ENCODE data around the gene MANF. TPM values are rescaled to one million over a fixed set of nuclear protein-coding genes. Genes with fewer than 3 reads are reported as not detected.

The MANF gene
- total RNA-seq, 1 donor, result 11.2 TPM

DNA sequence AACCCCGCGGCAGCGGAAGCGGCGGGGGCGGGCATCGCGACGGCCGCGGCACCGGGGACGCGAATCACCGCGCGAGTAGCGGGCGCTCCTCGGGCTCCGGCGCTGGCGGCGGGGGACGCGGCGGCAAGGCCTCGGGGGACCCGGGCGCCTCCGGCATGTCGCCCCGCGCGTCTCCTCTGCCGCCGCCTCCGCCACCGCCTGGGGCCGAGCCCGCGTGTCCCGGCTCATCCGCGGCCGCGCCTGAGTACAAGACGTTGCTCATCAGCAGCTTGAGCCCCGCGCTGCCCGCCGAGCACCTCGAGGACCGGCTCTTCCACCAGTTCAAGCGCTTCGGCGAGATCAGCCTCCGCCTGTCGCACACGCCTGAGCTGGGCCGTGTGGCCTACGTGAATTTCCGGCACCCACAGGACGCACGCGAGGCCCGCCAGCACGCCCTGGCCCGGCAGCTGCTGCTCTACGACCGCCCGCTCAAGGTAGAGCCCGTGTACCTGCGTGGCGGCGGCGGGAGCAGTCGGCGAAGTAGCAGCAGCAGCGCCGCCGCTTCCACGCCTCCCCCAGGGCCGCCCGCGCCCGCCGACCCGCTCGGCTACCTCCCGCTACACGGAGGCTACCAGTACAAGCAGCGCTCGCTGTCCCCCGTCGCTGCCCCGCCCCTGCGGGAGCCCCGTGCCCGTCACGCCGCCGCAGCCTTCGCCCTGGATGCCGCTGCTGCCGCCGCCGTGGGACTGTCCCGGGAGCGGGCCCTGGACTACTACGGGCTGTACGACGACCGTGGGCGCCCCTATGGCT lies 6.7 kb downstream of the MANF start:
- H3K9me3 ChIP-seq (ENCODE audit: low read depth, low read length), result no peaks in the 10 kb centered on the region
- peak overlapping the region; percentile 53 for H3K4me3 ChIP-seq (ENCODE audit: low read length)
- peaks cover 75% of the 10 kb centered on the region for H3K4me1 ChIP-seq (ENCODE audit: insufficient read depth, low read length)
- H3K27me3 ChIP-seq (ENCODE audit: insufficient read depth, low read length), result no peaks in the 10 kb centered on the region

DNA sequence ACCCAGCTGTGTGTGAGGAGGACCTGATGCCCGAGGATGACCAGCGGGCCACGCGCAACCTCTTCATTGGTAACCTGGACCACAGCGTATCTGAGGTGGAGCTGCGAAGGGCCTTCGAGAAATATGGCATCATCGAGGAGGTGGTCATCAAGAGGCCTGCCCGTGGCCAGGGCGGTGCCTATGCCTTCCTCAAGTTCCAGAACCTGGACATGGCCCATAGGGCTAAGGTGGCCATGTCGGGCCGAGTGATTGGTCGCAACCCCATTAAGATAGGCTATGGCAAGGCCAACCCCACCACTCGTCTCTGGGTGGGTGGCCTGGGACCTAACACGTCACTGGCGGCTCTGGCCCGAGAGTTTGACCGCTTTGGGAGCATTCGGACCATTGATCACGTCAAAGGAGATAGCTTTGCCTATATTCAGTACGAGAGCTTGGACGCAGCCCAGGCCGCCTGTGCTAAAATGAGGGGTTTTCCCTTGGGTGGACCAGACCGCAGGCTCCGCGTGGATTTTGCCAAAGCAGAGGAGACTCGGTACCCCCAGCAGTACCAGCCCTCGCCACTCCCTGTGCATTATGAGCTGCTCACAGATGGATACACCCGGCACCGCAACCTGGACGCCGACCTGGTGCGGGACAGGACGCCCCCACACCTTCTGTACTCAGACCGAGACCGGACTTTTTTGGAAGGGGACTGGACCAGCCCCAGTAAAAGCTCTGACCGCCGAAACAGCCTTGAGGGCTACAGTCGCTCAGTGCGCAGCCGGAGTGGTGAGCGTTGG lies 7.5 kb downstream of the MANF start:
- peaks cover 67% of the 10 kb centered on the region for H3K4me1 ChIP-seq (ENCODE audit: insufficient read depth, low read length)
- no peak overlapping the region for H3K4me3 ChIP-seq (ENCODE audit: low read length)
- H3K27me3 ChIP-seq (ENCODE audit: insufficient read depth, low read length), result no peaks in the 10 kb centered on the region
- H3K9me3 ChIP-seq (ENCODE audit: low read depth, low read length), result no peaks in the 10 kb centered on the region

DNA sequence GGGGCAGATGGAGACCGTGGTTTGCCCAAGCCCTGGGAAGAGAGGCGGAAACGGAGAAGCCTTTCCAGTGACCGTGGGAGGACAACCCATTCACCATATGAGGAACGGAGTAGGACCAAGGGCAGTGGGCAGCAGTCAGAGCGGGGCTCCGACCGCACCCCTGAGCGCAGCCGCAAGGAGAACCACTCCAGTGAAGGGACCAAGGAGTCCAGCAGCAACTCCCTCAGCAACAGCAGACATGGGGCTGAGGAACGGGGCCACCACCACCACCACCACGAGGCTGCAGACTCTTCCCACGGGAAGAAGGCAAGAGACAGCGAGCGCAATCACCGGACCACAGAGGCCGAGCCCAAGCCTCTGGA lies 8.0 kb downstream of the MANF start:
- no peak overlapping the region for H3K4me3 ChIP-seq (ENCODE audit: low read length)
- H3K27me3 ChIP-seq (ENCODE audit: insufficient read depth, low read length), result no peaks in the 10 kb centered on the region
- no peaks in the 10 kb centered on the region for H3K9me3 ChIP-seq (ENCODE audit: low read depth, low read length)
- H3K4me1 ChIP-seq (ENCODE audit: insufficient read depth, low read length), result peaks cover 62% of the 10 kb centered on the region

DNA sequence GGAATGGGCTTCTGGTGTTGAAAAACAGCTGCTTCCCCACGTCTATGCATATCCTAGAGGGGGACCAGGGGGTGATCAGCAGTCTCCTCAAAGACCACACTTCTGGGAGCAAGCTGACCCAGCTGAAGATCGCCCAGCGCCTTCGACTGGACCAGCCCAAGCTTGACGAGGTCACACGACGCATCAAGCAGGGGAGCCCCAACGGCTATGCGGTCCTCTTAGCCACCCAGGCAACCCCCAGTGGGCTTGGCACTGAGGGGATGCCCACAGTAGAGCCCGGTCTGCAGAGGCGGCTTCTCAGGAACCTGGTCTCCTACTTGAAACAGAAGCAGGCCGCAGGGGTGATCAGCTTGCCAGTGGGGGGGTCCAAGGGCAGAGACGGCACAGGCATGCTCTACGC lies 8.5 kb downstream of the MANF start:
- H3K4me1 ChIP-seq (ENCODE audit: insufficient read depth, low read length), result peaks cover 58% of the 10 kb centered on the region
- no peaks in the 10 kb centered on the region for H3K27me3 ChIP-seq (ENCODE audit: insufficient read depth, low read length)
- H3K4me3 ChIP-seq (ENCODE audit: low read length), result no peak overlapping the region
- no peaks in the 10 kb centered on the region for H3K9me3 ChIP-seq (ENCODE audit: low read depth, low read length)

DNA sequence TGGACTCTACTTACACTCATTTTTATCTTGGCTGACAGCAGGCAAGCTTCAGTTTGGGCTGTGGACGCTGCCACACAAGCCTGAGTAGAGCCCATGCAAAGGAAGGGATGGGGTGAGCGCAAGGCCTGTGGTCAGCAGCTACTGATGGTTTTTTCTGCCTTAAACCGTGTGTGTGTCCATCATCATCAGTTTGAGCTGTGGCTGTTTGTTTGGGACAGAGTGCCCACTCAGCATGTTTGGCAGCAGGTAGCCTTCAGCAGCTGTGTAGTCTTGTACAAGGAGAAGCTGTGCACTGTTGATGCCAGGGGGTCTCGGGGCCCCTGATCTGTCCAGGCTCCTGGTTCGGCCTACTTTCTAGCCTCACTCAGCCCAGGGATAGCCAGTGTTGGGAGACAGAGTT lies 9.4 kb downstream of the MANF start:
- Histone ChIP-seq H3K27me3 (ENCODE audit: insufficient read depth, low read length) (no peaks in the 10 kb centered on the region), H3K4me1 (ENCODE audit: insufficient read depth, low read length) (peaks cover 50% of the 10 kb centered on the region), H3K4me3 (ENCODE audit: low read length) (no peak overlapping the region), H3K9me3 (ENCODE audit: low read depth, low read length) (no peaks in the 10 kb centered on the region)

DNA sequence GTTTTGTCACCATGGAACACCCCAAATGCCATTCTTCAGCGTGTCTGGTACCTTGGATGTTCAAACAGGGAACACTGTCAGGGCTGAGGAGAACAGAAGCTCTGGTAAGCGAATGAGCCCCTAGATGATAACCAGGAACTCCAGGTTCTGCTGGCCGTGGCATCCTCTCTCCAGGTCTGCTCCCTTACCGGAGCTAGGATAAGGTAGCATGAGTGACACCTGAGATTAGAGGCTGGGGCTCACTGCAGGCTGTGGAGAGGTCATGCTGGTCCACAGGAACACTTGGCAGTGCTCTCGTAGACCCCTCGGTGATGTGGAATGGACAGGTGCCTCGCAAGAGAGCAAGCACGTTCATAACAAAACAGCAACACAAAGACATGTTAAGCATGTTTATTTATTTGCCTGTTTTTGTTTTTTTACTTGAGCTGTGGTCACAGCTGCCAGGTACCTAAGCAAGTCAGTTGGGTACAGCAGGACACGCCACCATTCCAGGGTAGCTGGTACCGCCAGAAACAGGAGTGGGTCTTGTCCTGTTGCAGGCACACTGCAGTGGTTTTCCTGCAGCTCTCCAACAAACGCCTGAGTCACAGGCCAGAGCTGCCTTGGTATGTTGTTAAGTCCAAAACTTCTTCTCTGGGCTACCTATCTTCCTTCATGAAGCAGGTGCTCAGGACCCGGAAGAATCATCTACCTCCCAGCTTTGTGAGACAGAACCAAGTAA lies 10.6 kb downstream of the MANF start:
- Histone ChIP-seq H3K4me1 (ENCODE audit: insufficient read depth, low read length) (peaks cover 50% of the 10 kb centered on the region), H3K27me3 (ENCODE audit: insufficient read depth, low read length) (no peaks in the 10 kb centered on the region), H3K9me3 (ENCODE audit: low read depth, low read length) (no peaks in the 10 kb centered on the region), H3K4me3 (ENCODE audit: low read length) (no peak overlapping the region)

DNA sequence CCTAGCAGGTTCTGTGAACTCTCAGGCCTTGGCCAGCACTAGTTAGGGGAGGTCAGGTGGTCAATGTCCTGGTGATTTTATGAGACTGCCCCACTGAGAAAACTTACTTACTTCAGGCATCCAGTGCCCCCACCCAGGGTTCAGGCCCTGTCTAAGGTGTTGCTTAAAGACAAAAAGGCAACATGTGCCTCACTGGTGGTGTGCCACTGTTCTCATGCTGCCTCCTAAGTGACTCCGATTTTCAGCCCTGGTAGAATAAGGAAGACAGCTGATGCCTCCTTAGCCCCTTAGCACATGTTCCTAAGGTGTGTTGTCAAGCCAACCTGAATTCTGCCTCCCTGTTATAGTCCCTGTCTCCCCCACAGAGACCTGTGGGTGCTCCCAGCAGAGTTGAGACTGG lies 11.3 kb downstream of the MANF start:
- Histone ChIP-seq H3K27me3 (ENCODE audit: insufficient read depth, low read length) (no peaks in the 10 kb centered on the region), H3K4me3 (ENCODE audit: low read length) (no peak overlapping the region), H3K4me1 (ENCODE audit: insufficient read depth, low read length) (peaks cover 52% of the 10 kb centered on the region), H3K9me3 (ENCODE audit: low read depth, low read length) (no peaks in the 10 kb centered on the region)

DNA sequence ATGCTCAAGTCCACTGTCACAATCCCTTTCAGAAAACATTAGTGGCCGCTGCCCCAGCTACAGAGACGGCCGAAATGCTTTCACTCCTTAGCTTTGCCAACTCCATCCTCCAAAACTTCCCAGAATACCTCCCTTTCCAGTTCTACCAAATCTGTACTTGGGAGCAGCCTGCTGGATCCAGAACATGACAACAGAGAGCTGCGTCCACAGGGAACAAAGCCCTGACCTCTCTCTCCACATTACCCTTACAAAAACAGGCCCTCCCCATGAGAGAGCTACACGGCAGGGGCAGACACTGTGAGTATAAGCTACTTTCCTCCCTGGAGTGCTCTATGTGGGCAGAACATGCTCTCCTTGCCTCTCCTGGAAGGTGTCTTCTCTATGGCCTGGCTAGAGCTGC lies 12.3 kb downstream of the MANF start:
- Histone ChIP-seq H3K4me1 (ENCODE audit: insufficient read depth, low read length) (peaks cover 52% of the 10 kb centered on the region), H3K4me3 (ENCODE audit: low read length) (no peak overlapping the region), H3K9me3 (ENCODE audit: low read depth, low read length) (no peaks in the 10 kb centered on the region), H3K27me3 (ENCODE audit: insufficient read depth, low read length) (no peaks in the 10 kb centered on the region)

DNA sequence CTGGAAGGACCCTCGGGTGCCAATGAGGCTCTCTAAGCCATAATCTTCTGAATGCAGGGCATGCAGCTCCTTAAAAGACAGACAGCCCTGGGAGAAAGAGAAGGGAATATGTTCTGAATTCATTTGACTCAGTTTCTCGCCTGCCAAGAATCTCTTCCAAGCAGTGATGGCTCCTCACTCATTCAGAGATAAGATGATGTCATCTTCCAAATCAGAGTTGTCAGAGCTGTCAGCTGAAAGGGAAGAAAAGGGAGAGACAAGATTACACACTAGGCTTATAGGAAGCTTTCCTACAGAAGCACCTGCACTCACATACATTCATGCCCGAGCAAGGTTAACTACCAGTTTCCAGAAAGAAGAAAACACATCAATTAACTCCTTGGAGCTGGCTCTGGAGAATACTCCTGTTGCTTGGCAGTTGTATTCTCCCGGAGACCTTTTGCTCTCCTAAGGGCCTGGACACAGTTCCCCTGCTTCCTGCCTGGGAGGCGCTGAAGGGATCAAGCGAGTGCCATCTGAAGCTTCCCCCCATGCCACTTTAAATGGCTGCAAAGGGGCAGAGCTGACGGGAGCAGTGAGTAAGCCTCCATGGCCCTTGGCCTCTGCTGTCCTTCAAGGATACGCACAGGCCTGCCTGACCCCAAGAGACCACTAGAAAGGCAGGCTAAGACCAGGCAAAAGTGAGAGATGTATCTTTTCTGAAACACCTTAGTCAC lies 13.7 kb downstream of the MANF start:
- Histone ChIP-seq H3K4me1 (ENCODE audit: insufficient read depth, low read length) (peaks cover 50% of the 10 kb centered on the region), H3K4me3 (ENCODE audit: low read length) (no peak overlapping the region), H3K27me3 (ENCODE audit: insufficient read depth, low read length) (no peaks in the 10 kb centered on the region), H3K9me3 (ENCODE audit: low read depth, low read length) (no peaks in the 10 kb centered on the region)

DNA sequence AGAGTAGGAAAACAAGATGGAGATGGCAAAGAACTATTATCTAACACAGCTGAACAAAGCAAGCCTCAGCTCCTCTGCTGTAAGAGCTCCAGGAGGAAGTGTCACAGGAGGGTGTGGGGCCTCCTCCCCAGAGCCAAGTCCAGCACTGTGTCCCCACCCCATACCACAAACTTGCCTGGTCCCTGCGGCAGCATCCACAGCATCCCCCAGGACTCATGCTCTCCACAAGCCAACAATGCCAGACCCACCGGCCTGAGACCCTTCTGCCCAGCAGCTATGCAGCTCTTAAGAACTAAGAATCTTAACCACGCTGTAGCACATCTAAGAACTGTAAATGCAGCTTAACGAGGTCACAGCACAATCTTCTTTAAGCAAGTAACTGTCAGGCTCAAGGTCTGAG lies 15.1 kb downstream of the MANF start:
- no peaks in the 10 kb centered on the region for H3K27me3 ChIP-seq (ENCODE audit: insufficient read depth, low read length)
- H3K4me3 ChIP-seq (ENCODE audit: low read length), result no peak overlapping the region
- H3K4me1 ChIP-seq (ENCODE audit: insufficient read depth, low read length), result peaks cover 40% of the 10 kb centered on the region
- H3K9me3 ChIP-seq (ENCODE audit: low read depth, low read length), result no peaks in the 10 kb centered on the region

DNA sequence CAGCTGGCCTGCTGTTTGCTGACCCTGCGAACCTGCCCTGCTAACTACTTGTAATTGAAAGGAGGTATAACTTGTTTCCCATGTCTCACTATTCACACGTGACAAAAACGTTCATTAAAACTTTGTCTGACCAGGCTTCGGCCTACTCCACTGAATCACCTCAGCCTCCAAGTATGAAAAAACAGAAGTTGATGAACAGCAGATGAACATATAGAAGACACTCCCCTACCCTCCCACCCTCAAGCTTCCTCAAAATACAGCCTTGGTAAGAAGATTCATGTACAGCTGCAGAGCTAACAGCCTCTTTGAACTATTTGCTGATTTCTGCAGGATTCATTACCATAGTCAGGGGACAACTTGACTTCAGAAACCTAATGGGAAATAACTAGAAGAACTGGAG lies 16.6 kb downstream of the MANF start:
- no peaks in the 10 kb centered on the region for H3K9me3 ChIP-seq (ENCODE audit: low read depth, low read length)
- no peak overlapping the region for H3K4me3 ChIP-seq (ENCODE audit: low read length)
- no peaks in the 10 kb centered on the region for H3K27me3 ChIP-seq (ENCODE audit: insufficient read depth, low read length)
- H3K4me1 ChIP-seq (ENCODE audit: insufficient read depth, low read length), result peaks cover 34% of the 10 kb centered on the region

DNA sequence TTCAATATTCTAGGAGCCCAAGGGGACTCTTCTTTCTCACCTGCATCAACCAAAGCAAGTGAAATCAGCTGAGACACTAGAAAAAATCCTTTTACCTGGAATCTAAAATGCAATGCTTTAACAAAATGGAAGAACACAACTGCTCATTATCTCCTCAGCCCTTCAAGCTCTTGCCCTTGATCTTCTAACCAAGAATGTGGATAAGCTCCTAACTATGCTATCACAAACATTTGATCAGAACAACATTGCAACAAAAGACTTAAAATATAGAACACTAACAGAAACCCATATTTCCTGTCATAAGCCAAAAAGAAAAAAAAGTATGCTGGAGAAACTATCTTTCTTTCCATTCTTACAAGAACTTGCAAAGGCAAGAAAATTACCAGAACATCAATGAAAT lies 18.6 kb downstream of the MANF start:
- H3K4me3 ChIP-seq (ENCODE audit: low read length), result no peak overlapping the region
- H3K27me3 ChIP-seq (ENCODE audit: insufficient read depth, low read length), result no peaks in the 10 kb centered on the region
- H3K4me1 ChIP-seq (ENCODE audit: insufficient read depth, low read length), result peaks cover 34% of the 10 kb centered on the region
- no peaks in the 10 kb centered on the region for H3K9me3 ChIP-seq (ENCODE audit: low read depth, low read length)

DNA sequence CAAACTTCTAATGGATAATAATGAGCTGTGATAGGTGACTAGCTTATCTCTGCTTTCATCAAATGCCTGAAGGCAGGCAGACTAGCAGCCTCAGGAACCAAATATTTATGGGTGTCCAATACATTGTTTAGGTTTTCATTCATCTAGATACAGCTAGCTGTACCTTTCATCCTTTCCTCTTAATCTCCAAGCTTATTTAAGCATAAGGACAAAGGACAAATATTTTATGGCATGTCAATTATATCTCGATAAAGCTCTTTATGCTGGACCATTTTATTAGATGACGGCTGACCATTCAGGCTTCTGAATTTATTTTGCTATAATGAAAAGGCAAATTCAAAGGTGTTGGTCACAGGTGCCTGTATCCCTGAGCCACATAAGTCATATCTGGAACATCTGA lies 22.9 kb downstream of the MANF start:
- no peaks in the 10 kb centered on the region for H3K27me3 ChIP-seq (ENCODE audit: insufficient read depth, low read length)
- no peaks in the 10 kb centered on the region for H3K9me3 ChIP-seq (ENCODE audit: low read depth, low read length)

DNA sequence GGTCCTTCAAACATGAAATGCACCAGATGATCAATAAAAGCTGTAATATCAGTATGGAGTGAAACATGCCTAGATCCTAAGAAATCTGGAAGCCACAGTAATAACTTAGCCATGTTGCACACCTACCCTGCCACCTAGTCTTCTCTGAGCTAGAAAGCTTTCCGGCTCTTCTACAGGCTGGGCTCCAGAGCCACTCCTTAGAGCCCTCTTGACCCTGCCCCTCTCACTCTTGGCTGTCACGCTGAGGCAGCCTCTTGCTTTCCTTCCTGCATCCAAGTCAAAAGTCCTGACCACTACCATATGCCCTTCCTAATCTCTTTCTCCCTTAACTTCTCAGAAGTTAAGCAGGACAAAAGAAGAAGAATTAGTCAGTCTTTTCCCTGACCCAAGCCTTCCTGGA lies 23.7 kb downstream of the MANF start:
- Histone ChIP-seq H3K4me1 (ENCODE audit: insufficient read depth, low read length) (no peaks in the 10 kb centered on the region), H3K27me3 (ENCODE audit: insufficient read depth, low read length) (no peaks in the 10 kb centered on the region), H3K4me3 (ENCODE audit: low read length) (no peak overlapping the region), H3K9me3 (ENCODE audit: low read depth, low read length) (no peaks in the 10 kb centered on the region)

More for the DNA sequence above, 22.9 kb downstream of the MANF start:
- Histone ChIP-seq H3K4me3 (ENCODE audit: low read length) (no peak overlapping the region), H3K4me1 (ENCODE audit: insufficient read depth, low read length) (peaks cover 4% of the 10 kb centered on the region)

DNA sequence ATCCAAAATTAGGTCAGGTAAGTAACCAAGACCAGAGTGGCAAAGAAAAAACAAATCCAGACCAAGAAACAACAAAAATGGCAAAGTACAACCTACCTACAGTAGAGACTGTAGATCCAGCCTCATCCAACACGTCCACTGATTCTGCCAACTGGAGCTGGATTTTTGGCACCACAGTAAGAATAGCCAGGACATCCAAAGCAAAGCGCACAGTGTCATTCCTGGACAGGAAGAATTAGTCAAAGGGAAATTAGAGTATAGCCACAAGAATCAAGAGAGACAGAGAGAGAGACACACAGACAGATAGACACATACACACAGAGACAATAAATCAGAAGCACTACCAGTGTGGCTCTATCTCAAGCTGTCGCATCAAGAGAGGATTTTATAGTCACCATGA lies 37.1 kb downstream of the MANF start:
- H3K27me3 ChIP-seq (ENCODE audit: insufficient read depth, low read length), result no peaks in the 10 kb centered on the region
- no peak overlapping the region for H3K4me3 ChIP-seq (ENCODE audit: low read length)
- H3K9me3 ChIP-seq (ENCODE audit: low read depth, low read length), result no peaks in the 10 kb centered on the region
- H3K4me1 ChIP-seq (ENCODE audit: insufficient read depth, low read length), result no peaks in the 10 kb centered on the region

Measured in mononuclear cell (primary cell).